ENCODE data around the gene DYNC1I1. TPM values are rescaled to one million over a fixed set of nuclear protein-coding genes. Genes with fewer than 3 reads are reported as not detected.

The DYNC1I1 gene
- total and polyA plus RNA-seq, 2 donors (not counting 3 experiments of a cell fraction or from before 2014, with no cell fraction given): 1.8 to 3.6 TPM

DNA sequence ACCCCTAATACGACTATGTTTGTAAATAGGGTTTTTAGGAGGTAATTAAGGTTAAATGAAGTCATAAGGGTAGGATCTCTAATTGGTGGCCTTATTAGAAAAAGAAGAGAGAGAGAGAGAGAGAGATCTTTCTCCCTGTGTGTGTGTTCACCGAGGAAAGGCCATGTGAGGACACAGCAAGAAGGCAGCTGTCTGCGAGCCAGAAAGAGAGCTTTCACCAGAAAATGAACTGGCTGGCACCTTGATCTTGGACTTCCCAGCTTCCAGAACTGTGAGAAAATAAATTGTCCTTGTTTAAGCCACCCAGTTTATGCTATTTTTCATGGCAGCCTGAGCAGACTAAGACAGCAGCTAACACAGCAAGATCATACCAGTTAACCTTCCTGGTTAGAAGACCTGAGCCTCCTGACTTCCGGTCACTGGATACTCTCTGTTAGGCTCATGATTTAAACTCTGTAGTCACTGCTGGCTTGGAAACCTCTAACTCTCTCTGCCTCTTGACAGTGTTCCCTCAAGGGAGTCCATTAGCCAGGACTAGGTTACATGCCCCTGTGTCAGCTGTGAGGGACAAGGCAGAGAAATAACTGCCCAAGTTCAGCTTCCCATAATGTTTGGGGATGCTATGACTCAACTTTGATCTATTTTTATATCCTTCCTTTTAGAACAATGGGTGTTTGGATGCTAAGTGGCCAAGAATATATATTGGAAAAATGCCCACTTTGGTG lies 102.3 kb downstream of the DYNC1I1 start:
- H3K4me2 ChIP-seq (ENCODE audit: insufficient read depth, low read length): peak overlapping the region; percentile 45
- ChIA-PET CTCF (interaction anchor here (0.7 to 1.9 kb wide), 11 partner anchors 9 to 1153 kb away, joined by 3 to 9 read pairs (median 4); no protein-coding TSS in a partner anchor), POLR2A (interaction anchor here (1.2 kb wide), 1 partner anchor 77 kb away, joined by 3 read pairs; no protein-coding TSS in a partner anchor)
- dilution Hi-C loops (cut with MboI; ENCODE audit: extremely low pct_ligation_motif_present, low sequenced_read_pairs) (no loop called here), intact Hi-C loops (cut with micrococcal nuclease) (loop anchor here (1.0 to 10.0 kb wide), 5 partner anchors 12 to 440 kb away; partner anchors contain the start of genes PDK4 and PON2)
- H3K9ac ChIP-seq (replicated peaks; ENCODE audit: extremely low read depth, insufficient read depth, low read length): no peak overlapping the region
- no peaks in the 10 kb centered on the region for H3K27me3 ChIP-seq (ENCODE audit: control insufficient read depth in 2 of 2, insufficient read depth in 2 of 2, low read length in 2 of 2)
- peak overlapping the region; percentile 74 for H3K27ac ChIP-seq (ENCODE audit: insufficient read depth, low read depth, low read length)
- no peak for TF ChIP-seq MYC (IDR thresholded peaks at IDR 0.05; ENCODE audit: low read depth, low read length)
- peak; percentile 48 for TF ChIP-seq FOS (IDR thresholded peaks at IDR 0.05; ENCODE audit: borderline replicate concordance, insufficient read depth, low read length)
- TF ChIP-seq JUN (IDR thresholded peaks at IDR 0.05; ENCODE audit: borderline replicate concordance, insufficient read depth, insufficient read length, low read depth): peak; percentile 83
- H3K4me3 ChIP-seq (replicated peaks in 1 of 3; ENCODE audit: insufficient read depth in 1 of 3, low read depth in 1 of 3, low read length in 3 of 3): no peak overlapping the region
- H2AFZ ChIP-seq (ENCODE audit: low read depth, low read length): peak overlapping the region; percentile 10
- DNase-seq (ENCODE audit: low read depth, low spot score): peak; percentile 94
- no peaks in the 10 kb centered on the region for H3K9me1 ChIP-seq (replicated peaks; ENCODE audit: control insufficient read depth, extremely low read depth, insufficient read depth, low read length)
- no peaks in the 10 kb centered on the region for H3K9me3 ChIP-seq (replicated peaks; ENCODE audit: control insufficient read depth, insufficient read depth, low read length)
- H3K4me1 ChIP-seq (ENCODE audit: control insufficient read depth, extremely low read depth, insufficient read depth, low read length): peaks cover 26% of the 10 kb centered on the region
- peak; percentile 83 for FAIRE-seq
- BruUV-seq (replicated peaks): TSS peak; percentile 83
- no peaks in the 10 kb centered on the region for H3K36me3 ChIP-seq (ENCODE audit: control insufficient read depth in 2 of 2, extremely low read depth in 1 of 2, insufficient read depth in 2 of 2, low read length in 2 of 2)
- H4K20me1 ChIP-seq (replicated peaks; ENCODE audit: control insufficient read depth, extremely low read depth, insufficient read depth, low read length): no peaks in the 10 kb centered on the region
- H3K79me2 ChIP-seq (ENCODE audit: control insufficient read depth, insufficient read depth, low read length): no peaks in the 10 kb centered on the region

GRCh38 chr7:95875519-95875918 lies 103.2 kb downstream of the DYNC1I1 start:
- intact Hi-C loops (cut with micrococcal nuclease): loop anchor here (1.0 to 10.0 kb wide), 4 partner anchors 11 to 441 kb away; partner anchors contain the start of genes PDK4 and PON2
- CTCF ChIA-PET: interaction anchor here (1.4 to 1.9 kb wide), 3 partner anchors 11 to 81 kb away, joined by 5 to 9 read pairs (median 7); no protein-coding TSS in a partner anchor
- no peaks in the 10 kb centered on the region for H3K79me2 ChIP-seq (ENCODE audit: control insufficient read depth, insufficient read depth, low read length)
- no peaks in the 10 kb centered on the region for H3K9me1 ChIP-seq (replicated peaks; ENCODE audit: control insufficient read depth, extremely low read depth, insufficient read depth, low read length)
- no TSS peak for BruUV-seq (replicated peaks)
- POLR2A ChIA-PET: no interaction called here
- H4K20me1 ChIP-seq (replicated peaks; ENCODE audit: control insufficient read depth, extremely low read depth, insufficient read depth, low read length): no peaks in the 10 kb centered on the region
- dilution Hi-C loops (cut with MboI; ENCODE audit: extremely low pct_ligation_motif_present, low sequenced_read_pairs): no loop called here
- FAIRE-seq (no peak), DNase-seq (ENCODE audit: low read depth, low spot score) (no peak)
- peak overlapping the region; percentile 16 for H3K27ac ChIP-seq (ENCODE audit: insufficient read depth, low read depth, low read length)
- H2AFZ ChIP-seq (ENCODE audit: low read depth, low read length): no peak overlapping the region
- H3K9me3 ChIP-seq (replicated peaks; ENCODE audit: control insufficient read depth, insufficient read depth, low read length): no peaks in the 10 kb centered on the region
- H3K4me3 ChIP-seq (replicated peaks in 1 of 3; ENCODE audit: insufficient read depth in 1 of 3, low read depth in 1 of 3, low read length in 3 of 3): no peak overlapping the region
- peak overlapping the region; percentile 15 for H3K9ac ChIP-seq (replicated peaks; ENCODE audit: extremely low read depth, insufficient read depth, low read length)
- TF ChIP-seq MYC (IDR thresholded peaks at IDR 0.05; ENCODE audit: low read depth, low read length): no peak
- H3K4me1 ChIP-seq (ENCODE audit: control insufficient read depth, extremely low read depth, insufficient read depth, low read length): peaks cover 21% of the 10 kb centered on the region
- peak overlapping the region; percentile 45 for H3K4me2 ChIP-seq (ENCODE audit: insufficient read depth, low read length)
- no peaks in the 10 kb centered on the region for H3K27me3 ChIP-seq (ENCODE audit: control insufficient read depth in 2 of 2, insufficient read depth in 2 of 2, low read length in 2 of 2)
- H3K36me3 ChIP-seq (ENCODE audit: control insufficient read depth in 2 of 2, extremely low read depth in 1 of 2, insufficient read depth in 2 of 2, low read length in 2 of 2): no peaks in the 10 kb centered on the region
